ENCODE data around the gene RPL27. TPM values are rescaled to one million over a fixed set of nuclear protein-coding genes. Genes with fewer than 3 reads are reported as not detected.
A peak's percentile ranks its signal among the peaks of the same experiment; 100 is the strongest.
"Not testable (repeated sequence)": the region's sequence is repeated elsewhere in the genome, so short reads cannot be mapped to it uniquely, and the experiment has no call there.

The RPL27 gene
- total RNA-seq, 2 donors from 2014 or later, result 406 to 507 TPM

GRCh38 chr17:42992872-42993271, 5.3 kb upstream of the RPL27 start:
- no peak for DNase-seq
- intact Hi-C loops (cut with DNase I), result no loop called here
- no peak for ATAC-seq
- Histone ChIP-seq H3K27me3 (no peaks in the 10 kb centered on the region), H3K4me1 (peaks cover 8% of the 10 kb centered on the region), H3K36me3 (replicated peaks in 1 of 2; ENCODE audit: insufficient read depth in 1 of 2, low read depth in 2 of 2) (peaks cover 24 to 27% of the 10 kb centered on the region in 2 donors), H3K27ac (no peak overlapping the region), H3K9me3 (no peaks in the 10 kb centered on the region), H3K4me3 (no peak overlapping the region)
- TF ChIP-seq POLR2A (IDR thresholded peaks at IDR 0.05), result no peak
- no peak for TF ChIP-seq CTCF (IDR thresholded peaks at IDR 0.05)
- 62 to 73% methylated on average over 5 of the region's 5 CpGs for WGBS, 2 donors

- H3K27me3 ChIP-seq; H3K9me3 ChIP-seq; H3K4me3 ChIP-seq; ATAC-seq; DNase-seq; intact Hi-C loops (cut with DNase I); H3K27ac ChIP-seq: not testable (repeated sequence)
- H3K4me1 ChIP-seq, result peaks cover 10% of the 10 kb centered on the region
- whole genome bisulfite sequencing, 2 donors, result 87 to 89% methylated on average over 10 of the region's 10 CpGs
- peaks cover 14 to 21% of the 10 kb centered on the region in 2 donors for H3K36me3 ChIP-seq (replicated peaks in 1 of 2; ENCODE audit: insufficient read depth in 1 of 2, low read depth in 2 of 2)
Observed at GRCh38 chr17:42993913-42994312, 4.3 kb upstream of the RPL27 start.

GRCh38 chr17:42997390-42997983, 732 bp upstream of the RPL27 start:
- H3K4me1 ChIP-seq, result peaks cover 35% of the 10 kb centered on the region
- ATAC-seq, result no peak
- no peak overlapping the region for H3K4me3 ChIP-seq
- TF ChIP-seq CTCF (IDR thresholded peaks at IDR 0.05), result no peak
- no peak for TF ChIP-seq POLR2A (IDR thresholded peaks at IDR 0.05)
- no peaks in the 10 kb centered on the region for H3K27me3 ChIP-seq
- 5 to 7% methylated on average over 5 of the region's 5 CpGs for WGBS, 2 donors
- no peak for DNase-seq
- peak overlapping the region in 3 of 4 donors; percentile 84 to 93 (median 90) for H3K27ac ChIP-seq
- intact Hi-C loops (cut with DNase I), result no loop called here
- peaks cover 0 to 3% of the 10 kb centered on the region in 2 donors for H3K36me3 ChIP-seq (replicated peaks in 1 of 2; ENCODE audit: insufficient read depth in 1 of 2, low read depth in 2 of 2)
- H3K9me3 ChIP-seq, result no peaks in the 10 kb centered on the region

GRCh38 chr17:42999003-42999525, 845 bp downstream of the RPL27 start:
- 6 to 7% methylated on average over 9 to 10 of the region's 10 CpGs for WGBS, 2 donors
- no peak for DNase-seq
- Histone ChIP-seq H3K9me3 (no peaks in the 10 kb centered on the region), H3K4me3 (peak overlapping the region; percentile 44 to 94), H3K36me3 (replicated peaks in 1 of 2; ENCODE audit: insufficient read depth in 1 of 2, low read depth in 2 of 2) (peaks cover 0 to 11% of the 10 kb centered on the region in 2 donors), H3K27me3 (no peaks in the 10 kb centered on the region), H3K4me1 (peaks cover 35% of the 10 kb centered on the region), H3K27ac (peak overlapping the region; percentile 84 to 93 (median 92))
- TF ChIP-seq POLR2A (IDR thresholded peaks at IDR 0.05) (no peak), CTCF (IDR thresholded peaks at IDR 0.05) (no peak)
- no peak for ATAC-seq
- intact Hi-C loops (cut with DNase I), result no loop called here

GRCh38 chr17:43000894-43001293, 2.7 kb downstream of the RPL27 start:
- DNase-seq; H3K4me3 ChIP-seq; intact Hi-C loops (cut with DNase I); H3K9me3 ChIP-seq; H3K27ac ChIP-seq; H3K27me3 ChIP-seq; ATAC-seq: not testable (repeated sequence)
- 90 to 91% methylated on average over 13 of the region's 13 CpGs for WGBS, 2 donors
- Histone ChIP-seq H3K36me3 (replicated peaks in 1 of 2; ENCODE audit: insufficient read depth in 1 of 2, low read depth in 2 of 2) (peaks cover 0 to 11% of the 10 kb centered on the region in 2 donors), H3K4me1 (peaks cover 35% of the 10 kb centered on the region)
